NCI-H748 (cell line): ENCODE data around the gene LRRC3B.
"Not testable (repeated sequence)": the region's sequence is repeated elsewhere in the genome, so short reads cannot be mapped to it uniquely, and the experiment has no call there.

ENCODE experiments used
- DNase-seq: peaks from one replicate; lab custom pipeline; 2025; ENCODE audit not compliant: unreplicated experiment; lab: John Stamatoyannopoulos, UW

Gene LRRC3B, protein sequence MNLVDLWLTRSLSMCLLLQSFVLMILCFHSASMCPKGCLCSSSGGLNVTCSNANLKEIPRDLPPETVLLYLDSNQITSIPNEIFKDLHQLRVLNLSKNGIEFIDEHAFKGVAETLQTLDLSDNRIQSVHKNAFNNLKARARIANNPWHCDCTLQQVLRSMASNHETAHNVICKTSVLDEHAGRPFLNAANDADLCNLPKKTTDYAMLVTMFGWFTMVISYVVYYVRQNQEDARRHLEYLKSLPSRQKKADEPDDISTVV

DNA sequence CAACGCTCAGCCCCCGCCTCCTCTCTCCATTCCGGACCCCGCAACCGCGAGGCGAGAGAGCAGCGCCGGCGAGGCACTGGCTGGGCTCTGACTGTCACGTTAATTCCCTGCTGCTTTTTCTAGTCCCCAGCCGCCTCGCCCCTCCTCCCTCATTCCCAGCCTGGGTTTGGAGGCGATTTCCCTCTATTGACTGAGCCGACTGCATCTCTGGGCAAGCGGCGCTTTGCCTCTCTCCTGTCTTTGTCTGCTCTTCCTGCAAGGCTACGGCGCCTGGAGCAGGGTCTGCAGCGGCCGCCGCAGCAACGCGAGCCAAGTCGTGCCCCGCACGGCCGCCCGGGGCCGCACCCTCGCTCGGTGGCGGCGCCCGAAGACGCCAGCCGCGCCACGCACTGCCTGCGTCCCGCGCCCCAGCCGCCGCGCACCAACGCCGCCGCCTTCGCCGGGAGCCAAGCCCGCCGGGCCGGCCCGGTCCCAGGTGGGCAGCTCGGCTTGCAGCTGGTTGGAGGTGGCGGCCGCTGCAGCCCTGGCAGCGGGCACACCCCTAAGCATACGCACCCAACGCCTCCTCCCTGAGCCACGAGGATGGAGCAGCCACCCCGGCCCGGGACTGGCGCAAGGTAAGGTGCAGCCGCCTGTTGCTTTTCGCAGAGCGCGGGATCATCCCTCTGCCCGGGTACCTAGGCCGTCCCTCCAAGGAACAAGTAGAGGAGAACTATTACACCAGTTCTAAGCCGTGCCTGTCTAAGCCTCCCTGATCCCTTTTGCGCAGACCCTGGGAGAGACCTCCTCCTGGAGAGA is at the start of gene LRRC3B:
LRRC3B (plus strand) TSS at position 152 of the 798 bp plus-strand sequence. CDS start 86,901 bp downstream, outside the sequence.
- DNase-seq = peak; percentile 29

DNA sequence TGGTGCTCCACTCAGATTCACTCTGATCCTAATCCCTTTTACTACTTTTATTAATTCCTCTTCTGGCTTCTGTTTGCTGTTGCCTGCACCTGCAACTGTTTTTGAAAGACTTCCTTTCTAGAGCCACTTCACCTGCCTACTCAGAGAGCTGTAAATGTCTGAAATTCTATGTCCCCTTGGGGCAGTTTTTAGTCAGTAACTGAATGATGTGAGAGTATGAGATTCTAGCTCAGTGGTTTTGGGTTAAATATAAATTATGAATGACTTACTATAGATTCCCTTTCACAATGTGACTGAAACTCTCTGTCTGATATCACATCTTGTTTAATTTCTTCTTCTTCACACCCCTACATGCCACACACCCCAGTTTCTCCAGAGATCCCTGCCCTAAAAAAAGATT is 47.8 kb upstream of the LRRC3B start:
- no peak for DNase-seq

DNA sequence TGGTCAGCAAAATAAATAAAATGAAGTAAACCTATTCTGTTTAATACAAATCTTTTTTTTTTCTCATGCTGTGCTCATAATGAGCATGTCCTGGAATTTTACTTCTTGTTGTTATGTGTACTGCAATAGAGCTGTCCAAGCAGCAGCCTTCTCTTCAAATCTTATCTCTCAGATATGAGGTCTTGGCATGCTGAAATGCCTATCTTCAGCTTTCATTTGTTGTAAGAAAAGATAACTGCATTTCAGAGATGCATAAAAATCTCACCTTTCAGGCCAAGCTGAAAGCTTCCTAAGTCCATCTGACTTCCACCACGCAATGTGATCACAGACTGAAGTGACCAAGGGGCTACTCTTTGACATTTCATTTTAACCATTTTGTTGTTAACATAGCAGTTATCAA is 43.5 kb upstream of the LRRC3B start:
- no peak for DNase-seq

DNA sequence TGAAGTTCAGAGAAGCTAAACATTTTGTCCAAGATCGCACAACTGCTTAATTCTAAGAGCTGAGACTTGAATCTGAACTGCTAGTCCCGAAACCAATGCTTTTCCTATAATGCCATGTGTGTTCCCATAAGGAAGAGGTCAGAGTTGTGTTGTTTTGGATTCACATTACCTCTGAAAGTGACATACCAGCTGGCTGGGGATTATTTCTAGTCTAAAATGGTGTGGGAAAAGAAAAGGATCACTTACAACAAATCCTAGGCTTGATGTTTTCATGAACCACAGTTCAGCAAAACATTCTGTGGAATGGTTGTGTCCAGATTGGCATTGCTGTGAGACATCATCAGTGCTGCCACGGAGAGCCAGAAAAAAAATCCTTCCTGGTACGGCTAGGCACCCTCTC is 35.0 kb upstream of the LRRC3B start:
- no peak for DNase-seq

DNA sequence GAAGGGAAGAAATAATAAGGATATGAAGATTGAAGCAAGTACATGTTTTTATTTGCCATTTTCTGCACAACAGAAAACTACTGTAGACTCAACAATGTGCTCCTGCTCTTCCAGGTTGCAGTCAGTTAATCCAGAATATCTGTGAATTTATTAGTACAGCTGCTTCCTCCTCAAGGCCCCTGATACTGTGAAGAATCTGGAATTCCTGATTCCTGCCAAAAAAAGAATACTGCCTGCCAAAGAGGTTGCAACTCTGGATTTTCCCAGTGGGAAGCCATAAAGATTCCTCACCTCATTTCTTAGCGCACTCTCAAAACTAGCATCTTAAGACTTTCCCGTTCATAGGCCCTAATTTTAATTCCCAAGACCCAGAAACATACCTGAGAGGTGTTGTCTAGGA is 33.6 kb upstream of the LRRC3B start:
- no peak for DNase-seq

DNA sequence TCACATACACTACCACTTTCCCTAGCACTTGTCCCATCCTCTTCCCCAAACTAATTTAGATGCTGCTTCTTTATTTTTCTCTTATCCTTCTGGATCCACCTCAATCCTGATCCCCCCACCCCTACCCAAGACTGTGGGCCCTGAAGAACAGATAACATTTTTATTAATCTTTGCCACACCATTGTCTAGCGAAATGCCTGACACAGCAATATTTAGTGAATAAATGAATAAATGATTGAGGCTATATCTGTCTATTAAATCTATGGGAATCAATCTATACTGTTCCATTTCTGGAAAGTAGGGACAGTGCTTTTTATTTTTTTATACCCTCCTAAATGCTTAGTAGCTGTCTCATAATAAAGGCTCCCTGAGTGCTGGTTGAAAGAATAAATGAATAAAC is 32.9 kb upstream of the LRRC3B start:
- no peak for DNase-seq

DNA sequence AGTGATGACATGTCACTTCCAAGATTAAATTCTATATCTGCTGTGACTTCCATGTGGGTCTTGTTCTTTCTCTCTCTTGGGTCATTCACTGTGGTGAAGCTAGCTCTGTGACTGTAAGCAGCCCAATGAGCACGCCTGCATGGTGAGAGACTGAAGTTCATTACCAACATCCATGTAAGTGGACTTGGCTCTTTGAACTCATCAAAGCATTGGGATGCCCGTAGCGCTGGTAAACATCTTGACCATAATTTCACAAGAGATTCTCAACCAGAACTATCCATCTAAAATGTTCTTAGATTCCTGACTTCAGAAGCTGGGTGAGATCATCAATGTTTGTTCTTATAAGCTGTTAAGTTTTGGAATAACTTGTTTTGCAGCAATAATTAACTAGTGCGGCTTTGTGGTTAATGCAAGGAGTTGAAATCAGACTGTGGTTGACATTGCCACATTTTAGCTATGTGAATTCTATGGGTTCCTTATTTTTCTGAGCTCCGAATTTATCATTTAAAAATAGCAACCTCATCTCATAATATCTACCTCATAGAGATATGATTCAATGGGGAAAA is 31.6 kb upstream of the LRRC3B start:
- no peak for DNase-seq

DNA sequence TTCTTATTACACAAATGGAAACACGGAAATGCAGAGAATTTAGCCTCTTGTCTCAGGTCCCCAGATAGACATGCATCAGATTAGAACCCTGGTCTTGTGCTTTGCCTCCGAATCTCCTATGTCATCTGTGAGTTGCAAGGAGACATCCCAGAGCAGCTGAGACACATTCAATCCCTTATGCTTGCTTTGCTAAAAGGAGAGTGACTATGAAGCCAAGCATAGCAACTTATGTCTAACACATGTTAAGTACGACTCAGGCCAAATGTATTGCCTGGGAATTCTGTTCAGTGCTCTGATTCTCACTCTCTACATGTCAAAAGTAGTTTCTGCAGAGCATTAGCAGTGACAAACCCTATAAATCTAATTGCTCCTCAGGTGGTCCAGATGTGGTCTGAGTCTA is 30.6 kb upstream of the LRRC3B start:
- no peak for DNase-seq

DNA sequence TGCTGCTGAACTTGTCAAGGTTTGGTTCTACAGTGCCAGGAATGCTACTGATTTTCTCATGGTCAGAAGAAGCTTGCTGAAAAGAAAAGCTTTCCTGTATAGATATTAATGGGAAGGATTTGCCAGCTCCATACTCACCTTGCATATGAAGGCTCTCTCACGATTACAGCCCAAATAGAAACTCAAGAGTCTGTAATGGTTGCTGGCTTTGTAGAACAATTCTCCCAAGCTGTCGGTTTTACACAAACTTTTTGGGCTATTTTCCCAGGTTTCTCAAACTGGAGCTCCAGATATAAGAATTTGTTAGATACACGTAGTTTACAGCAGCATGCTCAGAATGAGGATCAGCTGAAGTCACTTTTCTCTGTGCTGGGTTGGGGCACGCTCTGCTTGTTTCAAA is 30.1 kb upstream of the LRRC3B start:
- DNase-seq = no peak

DNA sequence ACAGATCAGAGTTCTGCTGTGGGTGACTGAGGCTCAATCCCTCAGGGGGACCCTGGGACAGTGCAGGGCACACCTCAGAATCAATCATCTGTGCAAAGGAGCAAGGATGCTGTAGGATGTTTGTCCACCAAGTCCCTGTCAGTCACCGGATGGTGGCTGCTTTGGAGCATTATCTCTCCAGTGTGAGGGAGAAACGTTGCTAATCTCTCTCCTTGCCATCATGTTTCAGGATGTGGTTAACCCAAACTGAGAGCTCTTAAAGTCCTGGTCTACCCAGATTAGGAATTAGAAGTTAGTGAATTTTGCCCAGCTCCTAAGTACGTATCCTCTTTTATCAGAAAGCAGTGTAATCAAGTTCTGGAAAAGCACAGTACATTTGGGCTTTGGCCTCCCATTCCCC is 26.2 kb upstream of the LRRC3B start:
- DNase-seq = no peak

DNA sequence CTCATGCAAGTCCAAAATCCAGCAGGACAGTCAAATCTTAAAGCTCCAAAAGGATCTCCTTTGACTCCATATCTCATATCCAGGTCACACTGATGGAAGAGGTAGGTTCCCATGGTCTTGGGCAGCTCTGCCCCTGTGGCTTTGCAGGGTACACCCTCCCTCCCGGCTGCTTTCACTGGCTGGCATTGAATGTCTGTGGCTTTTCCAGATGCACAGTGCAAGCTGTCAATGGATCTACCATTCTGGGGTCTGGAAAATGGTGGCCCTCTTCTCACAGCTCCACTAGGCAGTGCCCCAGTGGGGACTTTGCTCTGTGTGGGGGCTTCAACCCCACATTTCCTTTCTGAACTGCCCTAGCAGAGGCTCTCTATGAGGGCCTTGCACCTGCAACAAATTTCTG is 19.3 kb upstream of the LRRC3B start:
- not testable (repeated sequence) for DNase-seq

DNA sequence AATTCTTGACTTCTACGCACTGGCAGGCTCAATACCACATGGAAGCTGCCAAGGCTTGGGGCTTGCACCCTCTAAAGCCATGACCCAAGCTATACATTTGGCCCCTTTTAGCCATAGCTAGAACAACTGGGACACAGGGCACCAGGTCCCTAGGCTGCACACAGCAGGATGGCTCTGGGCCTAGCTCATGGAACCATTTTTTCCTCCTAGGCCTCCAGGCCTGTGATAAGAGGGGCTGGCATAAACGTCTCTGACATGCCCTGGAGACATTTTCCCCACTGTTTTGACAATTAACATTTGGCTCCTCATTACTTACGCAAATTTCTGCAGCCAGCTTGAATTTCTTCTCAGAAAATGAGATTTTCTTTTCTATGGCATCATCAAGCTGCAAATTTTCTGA is 18.8 kb upstream of the LRRC3B start:
- not testable (repeated sequence) for DNase-seq

DNA sequence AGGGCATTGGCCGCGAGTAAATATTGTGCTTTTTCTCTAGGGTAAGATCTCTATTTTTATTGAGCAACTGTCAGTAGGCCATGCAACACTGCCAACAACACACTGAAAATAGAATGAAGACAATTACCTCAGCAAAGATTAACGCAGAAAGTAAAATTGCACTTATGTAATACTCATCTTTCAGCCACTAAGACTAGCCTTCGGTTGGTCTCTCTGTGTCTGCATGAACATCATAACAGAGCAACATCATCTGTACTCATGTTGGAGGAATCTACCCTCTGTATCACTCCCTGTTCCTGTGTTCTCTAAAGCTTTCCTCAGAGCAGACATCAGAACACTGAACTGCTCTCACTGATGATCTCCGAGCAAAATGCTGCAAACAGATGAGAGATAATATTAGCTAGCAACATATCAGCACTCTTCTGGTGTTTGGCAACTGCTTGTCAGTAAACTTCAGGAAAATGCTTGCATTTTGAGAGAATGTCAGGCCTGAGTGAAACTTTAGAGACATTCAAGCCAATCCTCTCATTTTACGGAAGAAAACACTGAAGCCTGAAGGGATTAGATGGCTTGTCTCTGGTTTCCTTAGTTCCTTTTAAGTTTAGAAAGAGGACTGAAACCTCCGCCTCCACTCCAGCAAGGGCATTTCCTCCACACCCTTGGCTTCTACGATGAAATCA is 8.4 kb upstream of the LRRC3B start:
- DNase-seq = no peak

DNA sequence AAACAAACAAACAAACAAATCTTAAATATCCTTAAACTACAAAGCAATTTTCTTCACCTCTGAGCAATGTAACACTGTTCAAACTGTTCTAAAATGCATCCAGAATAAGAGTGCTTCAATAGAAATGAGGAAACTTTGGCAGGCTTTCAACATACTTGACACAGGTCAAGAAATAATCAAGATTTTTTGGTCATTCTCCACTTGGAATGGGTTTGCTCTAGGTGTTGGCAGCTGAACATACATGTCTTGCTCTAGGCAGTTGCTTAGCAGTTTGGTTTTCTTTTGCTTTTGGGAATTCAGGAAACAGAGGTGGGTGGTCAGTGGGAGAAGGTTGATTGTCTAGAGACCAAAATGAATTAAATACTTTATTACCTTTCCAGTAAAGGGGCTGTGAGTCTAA is 1.4 kb upstream of the LRRC3B start:
- no peak for DNase-seq

DNA sequence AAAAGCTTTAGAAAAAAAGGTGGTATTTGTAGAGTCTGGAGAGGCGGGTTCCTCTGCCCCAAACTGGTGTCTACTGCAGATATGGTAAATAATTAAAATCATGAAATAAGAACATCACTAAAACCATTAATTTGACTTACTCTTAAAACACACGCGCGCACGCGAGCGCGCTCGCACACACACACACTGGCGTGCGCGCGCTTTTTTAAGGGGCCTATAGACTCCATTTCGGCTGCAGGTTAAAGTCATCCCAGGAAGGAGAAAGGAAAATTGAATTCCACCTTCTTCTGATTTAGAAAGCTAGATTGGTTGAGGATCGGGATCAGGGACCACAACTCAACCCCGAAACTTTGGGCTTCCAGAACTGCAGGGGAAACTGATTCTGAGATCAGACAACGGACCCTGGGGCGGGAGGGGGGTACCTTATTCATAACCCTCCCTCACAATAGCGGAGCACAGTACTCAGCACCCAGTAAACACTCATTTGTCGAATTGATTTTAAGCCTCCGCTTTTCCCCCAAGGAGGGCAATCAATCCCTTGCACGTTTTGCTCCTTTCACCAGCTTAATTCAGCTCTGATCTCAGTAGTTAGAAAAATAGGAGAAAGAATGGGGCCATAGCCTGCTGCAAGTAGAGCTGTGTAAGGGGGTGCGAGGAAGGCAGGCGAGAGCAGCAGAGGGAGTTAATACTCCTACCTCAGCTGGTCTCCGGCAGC is 509 bp upstream of the LRRC3B start:
- no peak for DNase-seq

DNA sequence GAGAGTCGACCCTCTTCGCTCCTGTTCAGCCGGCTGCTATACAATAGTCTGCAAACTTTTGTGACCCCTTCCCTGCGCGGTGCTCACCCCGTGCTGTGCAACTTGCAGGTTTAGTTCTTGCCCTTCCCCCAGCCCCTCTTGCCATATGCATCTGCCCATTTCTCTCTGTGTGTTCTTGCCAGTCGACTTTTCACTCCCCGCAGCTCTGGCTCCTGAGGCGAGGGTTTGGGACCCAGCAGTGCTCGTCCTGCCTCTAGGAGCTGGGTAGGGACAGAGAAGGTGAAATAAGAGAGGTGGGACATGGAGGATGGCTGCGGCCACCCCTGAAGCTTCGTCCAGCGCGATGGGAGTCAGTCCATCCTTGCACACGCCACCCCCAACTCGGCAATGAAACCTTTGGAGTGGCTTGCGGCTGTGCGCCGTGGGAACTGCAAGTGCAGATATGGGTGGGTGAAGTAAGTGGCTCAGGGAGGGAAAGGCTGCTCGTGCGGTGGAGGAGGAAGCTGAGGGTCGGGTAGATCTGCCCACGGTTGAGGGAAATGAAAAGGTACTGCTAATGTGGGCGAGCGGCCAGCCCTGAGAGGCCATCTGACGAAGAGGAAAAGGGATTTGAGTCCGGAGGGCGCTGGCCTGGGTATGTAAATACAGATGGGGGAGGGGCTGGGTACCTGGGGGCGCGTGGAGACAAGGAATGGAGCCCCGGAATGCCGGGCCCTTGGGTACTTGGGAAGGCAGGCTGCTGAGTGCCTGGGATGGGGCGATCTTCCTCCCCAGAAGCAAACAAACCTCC is 1.0 kb downstream of the LRRC3B start:
- DNase-seq = no peak

DNA sequence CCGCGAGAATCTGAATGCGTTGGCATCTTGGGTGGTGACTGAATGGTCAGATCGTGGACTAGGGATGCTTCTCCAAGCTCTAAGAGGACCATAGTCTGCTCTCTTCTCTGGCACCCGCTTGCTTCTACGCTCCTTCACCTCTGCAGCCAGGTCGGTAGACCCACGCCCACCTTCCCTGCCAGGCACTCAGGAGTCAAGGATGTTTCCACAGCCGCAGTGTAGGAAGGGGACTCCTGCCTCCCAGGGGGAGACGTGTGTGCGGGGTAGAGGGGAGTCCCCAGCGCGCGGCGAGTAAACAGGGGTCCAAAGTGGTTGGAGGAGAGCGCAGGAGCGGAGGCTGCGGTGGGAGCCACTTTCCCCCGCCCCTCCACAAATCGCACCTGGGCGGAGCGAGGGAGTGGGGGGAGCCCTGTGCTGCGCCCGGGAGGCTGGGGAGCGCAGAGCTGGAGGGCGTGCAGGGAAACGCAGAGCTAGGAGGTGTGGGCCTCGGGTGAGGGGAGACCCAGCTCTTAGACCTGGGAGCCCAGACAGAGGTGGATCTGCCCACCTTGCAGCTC is 1.7 kb downstream of the LRRC3B start:
- no peak for DNase-seq

DNA sequence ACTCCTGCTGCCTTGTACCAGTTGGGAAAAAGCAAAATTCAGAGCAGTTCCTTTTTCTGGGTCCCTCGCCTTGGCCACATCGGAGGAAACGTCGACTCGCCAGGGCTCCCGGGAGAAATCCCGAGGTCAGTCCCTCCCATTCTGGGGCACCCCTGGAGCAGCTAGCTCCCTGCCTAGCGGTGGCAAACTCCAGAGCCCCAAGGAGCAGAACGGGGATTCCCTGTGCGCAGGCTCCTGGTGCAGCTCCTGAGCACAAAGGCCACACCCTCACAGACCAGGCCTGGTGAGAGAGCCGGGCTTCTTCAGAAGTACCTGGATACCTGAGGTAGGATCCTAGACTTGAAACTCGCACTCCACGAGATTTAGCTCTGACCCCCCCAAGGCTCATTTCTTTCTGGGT is 2.6 kb downstream of the LRRC3B start:
- DNase-seq = no peak

DNA sequence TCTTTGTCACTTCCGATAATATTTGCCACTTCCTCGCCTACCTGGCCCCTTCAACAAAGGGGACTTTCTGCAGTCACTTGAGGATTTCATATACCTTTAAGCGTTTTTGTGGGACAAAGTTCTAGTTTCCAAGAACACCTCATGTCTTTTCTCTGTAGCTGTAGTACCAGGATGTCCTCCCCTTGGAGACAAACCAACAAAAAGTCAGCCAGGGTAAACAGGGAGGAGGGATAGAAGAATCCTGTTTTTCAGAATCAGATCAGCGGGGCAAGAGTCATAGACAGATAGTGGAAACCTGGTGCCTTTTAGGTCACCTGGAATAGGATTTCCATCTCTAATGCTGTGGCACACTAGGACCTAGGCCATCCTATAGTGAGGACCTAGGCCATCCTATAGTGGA is 4.5 kb downstream of the LRRC3B start:
- no peak for DNase-seq

DNA sequence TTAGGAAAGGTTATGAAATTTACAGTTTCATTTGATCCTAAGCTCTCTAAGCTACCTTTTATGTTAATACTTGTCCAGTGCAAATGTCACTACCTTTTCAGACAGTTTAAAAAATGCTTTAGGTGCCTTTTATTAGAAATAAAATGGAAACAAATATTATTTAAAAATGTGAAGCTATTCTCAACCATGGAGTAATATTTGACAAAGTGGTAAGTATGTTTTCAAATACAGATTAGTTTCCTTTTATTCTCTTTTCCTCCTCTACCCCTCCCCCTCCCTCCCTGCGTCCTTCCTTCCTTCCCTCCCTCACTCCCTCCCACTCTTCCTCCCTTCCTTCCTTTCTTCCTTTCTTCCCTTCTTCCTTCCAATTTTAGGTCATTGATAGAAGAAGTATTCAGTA is 6.3 kb downstream of the LRRC3B start:
- DNase-seq = no peak
